AG09319 (cell line): ENCODE measurements around the gene DEF6.

Source experiments
- DNase-seq: peaks from one replicate; pipeline ENCODE4 v3.0.0-alpha.2; 2010; ENCODE audit warnings: low read depth; ENCODE audit errors: extremely low read depth
- TF ChIP-seq, protein P1 (sequence below): IDR thresholded peaks from 2 replicates; pipeline ENCODE4 v1.5.1; 2011; ENCODE audit warnings: low read depth, mild to moderate bottlenecking, inconsistent platforms, low read length, moderate library complexity

Gene DEF6

DNA sequence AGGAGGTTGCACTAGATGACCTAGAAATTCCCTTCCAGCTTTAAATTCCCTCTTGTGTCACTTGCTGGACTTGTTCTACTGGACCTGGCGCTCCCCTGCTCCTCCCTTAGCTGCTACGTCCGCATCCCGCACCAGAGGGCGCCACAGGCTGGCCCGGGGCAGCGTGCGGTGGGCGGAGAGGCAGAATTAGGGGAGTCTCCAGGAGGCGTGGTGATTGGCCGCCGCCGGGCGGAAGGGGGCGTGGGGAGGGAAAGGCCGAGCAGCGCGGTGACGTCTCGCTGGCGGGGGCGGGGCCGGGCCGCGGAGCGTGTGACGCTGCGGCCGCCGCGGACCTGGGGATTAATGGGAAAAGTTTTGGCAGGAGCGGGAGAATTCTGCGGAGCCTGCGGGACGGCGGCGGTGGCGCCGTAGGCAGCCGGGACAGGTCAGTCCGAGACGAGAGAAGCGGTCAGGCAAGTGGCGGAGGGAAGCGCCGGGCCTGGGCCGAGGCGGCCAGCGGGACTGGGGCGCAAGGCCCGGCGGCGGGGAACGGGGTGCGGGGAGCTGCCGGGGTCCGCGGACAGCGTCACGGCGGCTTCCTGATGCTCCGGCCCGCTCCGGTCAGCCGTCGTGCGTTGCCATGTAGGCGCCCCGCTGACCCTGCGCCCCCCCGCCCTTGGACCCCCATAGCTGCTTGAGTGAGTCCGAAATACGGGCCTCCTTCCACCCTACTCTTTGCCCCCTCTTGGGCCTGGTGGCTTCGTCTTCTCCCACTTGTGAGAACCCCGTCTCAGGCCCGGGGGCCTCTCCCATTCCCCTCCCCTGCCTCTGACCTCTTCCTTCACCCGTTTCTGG, 44.9 kb downstream of the DEF6 start, which contains the start of gene PPARD:
Gene PPARD (plus strand): TSS at position 301 of the 834 bp plus-strand sequence. CDS start 68,530 bp downstream, outside the sequence.
- TF ChIP-seq, protein P1, sequence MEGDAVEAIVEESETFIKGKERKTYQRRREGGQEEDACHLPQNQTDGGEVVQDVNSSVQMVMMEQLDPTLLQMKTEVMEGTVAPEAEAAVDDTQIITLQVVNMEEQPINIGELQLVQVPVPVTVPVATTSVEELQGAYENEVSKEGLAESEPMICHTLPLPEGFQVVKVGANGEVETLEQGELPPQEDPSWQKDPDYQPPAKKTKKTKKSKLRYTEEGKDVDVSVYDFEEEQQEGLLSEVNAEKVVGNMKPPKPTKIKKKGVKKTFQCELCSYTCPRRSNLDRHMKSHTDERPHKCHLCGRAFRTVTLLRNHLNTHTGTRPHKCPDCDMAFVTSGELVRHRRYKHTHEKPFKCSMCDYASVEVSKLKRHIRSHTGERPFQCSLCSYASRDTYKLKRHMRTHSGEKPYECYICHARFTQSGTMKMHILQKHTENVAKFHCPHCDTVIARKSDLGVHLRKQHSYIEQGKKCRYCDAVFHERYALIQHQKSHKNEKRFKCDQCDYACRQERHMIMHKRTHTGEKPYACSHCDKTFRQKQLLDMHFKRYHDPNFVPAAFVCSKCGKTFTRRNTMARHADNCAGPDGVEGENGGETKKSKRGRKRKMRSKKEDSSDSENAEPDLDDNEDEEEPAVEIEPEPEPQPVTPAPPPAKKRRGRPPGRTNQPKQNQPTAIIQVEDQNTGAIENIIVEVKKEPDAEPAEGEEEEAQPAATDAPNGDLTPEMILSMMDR: peak; percentile 96
- peak; percentile 89 for DNase-seq

DNA sequence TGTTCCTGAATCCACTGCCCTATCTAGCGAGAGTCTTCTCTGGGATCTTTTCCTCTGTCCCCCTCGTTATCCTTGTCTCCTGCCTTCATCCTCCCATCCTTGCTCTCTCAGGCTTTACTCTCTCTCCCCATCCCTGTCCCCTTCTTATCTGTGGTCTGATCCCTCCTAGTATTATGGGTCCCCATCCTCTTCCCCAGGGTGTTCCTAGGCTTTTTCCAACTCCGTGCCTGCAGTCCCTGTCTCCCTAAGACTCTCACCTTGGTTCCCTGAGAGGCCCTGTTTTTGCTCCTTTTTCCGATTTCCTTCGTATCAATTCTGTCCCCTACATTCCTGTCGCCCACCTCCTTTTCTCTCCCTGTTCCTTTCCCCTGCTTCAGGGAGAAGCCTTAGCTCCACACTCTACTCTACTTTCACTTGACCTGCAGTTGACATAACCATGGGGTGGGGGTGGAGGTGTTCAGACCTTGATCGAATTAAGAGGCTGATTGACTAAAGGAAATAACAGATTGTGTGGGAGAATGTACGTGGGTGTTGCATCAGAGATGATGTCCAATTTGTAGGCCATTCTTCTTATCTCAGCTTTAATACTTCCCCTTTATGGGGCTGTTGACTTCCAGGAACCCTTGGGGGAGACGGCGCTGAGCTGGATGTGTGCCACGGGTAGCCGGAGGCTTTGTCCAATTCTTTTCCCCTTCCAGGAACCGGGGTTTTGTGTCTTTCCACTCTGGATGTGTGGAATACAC, 45.6 kb downstream of the DEF6 start:
- DNase-seq: no peak

DNA sequence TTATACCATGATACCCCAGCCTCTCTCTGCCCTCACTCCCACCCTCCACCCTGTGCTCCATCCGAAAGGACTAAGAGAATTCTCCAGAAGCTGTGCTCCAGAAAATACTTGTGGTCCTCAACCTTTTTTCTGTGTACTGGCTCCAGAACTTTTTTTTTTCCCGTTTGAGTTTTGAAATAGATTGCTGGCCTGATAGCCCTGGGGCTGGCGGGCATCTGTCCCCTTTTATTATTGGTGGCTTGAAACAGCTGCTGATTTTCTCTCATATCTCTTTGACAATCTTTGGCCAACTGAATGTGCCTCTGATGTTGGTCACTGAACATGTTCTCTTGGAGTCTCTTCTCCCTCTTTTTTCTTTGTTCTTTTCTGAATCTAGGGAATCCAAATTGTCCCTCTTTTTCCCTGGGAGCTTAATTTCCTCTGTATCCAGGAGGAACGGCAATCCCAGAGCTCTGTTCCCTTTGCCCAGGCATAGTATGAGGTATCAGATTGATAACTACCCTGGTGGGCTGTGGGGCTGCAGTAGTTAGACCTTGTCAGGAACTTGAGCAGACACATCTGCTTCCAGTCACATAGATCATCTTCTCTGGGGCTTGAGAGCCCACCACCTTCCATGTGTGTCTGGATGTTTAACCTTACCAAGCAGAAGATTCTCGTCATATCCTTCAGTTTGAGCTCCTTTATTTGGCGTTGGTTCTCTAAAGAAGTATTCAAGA, 46.4 kb downstream of the DEF6 start:
- TF ChIP-seq, protein P1: no peak

More for the DNA sequence above, 45.6 kb downstream of the DEF6 start:
- TF ChIP-seq, protein P1: no peak

DNA sequence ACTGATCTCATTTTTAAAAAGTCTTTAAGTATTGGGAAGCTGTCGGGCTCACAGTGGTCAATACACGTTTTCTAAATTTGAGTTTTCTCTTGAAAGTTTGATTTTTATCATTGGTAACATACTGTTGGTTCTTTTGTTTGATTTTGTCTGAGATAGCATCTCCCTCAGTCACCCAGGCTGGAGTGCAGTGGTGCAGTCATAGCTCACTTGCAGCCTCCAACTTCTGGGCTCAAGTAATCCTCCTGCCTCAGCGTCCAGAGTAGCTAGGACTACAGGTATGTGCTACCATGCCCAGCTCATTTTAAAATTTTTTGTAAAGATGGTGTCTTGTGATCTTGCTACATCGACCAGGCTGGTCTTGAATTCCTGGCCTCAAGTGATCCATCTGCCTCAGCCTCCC, 53.8 kb downstream of the DEF6 start:
- no peak for DNase-seq

More for the DNA sequence above, 46.4 kb downstream of the DEF6 start:
- no peak for DNase-seq

DNA sequence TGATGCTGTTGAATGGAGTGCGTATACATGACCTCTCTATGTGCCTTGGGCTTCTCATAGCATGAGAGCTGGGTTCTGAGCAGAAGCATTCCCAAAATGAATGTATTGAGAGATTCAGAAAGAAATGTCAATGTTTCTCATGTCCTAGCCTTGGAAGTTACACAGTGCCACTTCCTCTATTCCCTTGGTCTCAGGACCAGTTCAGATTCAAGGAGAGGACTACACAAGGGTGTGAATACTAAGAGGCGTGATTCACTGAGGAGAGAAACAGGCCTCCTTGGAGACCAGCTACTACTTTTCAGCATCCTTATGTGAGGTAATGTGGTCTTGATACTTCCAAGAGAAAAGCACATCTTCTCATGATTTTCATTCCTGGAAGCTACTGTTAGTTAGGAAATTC, 55.1 kb downstream of the DEF6 start:
- DNase-seq: no peak
- TF ChIP-seq, protein P1: no peak

More for the DNA sequence above, 53.8 kb downstream of the DEF6 start:
- TF ChIP-seq, protein P1: no peak

DNA sequence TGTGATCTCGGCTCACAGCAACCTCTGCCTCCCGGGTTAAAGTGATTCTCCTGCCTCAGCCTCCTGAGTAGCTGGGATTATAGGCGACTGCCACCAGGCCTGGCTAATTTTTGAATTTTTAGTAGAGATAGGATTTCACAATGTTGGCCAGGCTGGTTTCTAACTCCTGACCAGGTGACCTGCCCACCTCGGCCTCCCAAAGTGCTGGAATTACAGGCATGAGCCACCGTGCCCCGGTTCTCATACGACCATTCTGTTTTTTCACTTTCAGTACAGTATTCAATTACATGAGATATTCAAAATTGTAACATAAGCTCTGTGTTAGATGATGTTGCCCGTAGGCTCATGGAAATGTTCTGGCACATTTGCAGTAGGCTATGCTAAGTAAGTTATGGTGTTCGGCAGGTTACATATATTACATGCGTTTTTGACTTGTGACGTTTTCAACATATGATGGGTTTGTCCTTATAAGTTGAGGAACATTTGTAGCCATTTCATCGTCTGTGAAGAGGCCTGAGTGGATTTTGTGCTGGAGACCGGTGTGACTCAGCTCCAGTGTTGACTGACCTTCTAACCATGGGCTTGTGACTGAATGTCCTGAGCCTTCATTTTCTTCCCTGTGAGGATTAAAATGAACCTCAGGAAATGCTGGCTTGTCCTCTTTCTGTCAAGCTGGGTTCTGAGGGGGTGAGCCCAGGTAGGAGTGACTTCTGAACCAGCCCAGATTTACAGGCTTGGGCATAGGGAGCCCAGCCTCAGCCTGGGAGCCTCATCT, 56.9 kb downstream of the DEF6 start:
- TF ChIP-seq, protein P1: no peak
- DNase-seq: no peak
